GM21423 (cell line): ENCODE data around the gene ATP11A.

Experiments
- ATAC-seq: cut with Tn5 transposase; IDR thresholded peaks from one replicate; pipeline ENCODE4 v1.9.1; 2021; ENCODE audit warnings: mild to moderate bottlenecking, moderate library complexity; ENCODE audit not compliant: unreplicated experiment

Gene ATP11A

DNA sequence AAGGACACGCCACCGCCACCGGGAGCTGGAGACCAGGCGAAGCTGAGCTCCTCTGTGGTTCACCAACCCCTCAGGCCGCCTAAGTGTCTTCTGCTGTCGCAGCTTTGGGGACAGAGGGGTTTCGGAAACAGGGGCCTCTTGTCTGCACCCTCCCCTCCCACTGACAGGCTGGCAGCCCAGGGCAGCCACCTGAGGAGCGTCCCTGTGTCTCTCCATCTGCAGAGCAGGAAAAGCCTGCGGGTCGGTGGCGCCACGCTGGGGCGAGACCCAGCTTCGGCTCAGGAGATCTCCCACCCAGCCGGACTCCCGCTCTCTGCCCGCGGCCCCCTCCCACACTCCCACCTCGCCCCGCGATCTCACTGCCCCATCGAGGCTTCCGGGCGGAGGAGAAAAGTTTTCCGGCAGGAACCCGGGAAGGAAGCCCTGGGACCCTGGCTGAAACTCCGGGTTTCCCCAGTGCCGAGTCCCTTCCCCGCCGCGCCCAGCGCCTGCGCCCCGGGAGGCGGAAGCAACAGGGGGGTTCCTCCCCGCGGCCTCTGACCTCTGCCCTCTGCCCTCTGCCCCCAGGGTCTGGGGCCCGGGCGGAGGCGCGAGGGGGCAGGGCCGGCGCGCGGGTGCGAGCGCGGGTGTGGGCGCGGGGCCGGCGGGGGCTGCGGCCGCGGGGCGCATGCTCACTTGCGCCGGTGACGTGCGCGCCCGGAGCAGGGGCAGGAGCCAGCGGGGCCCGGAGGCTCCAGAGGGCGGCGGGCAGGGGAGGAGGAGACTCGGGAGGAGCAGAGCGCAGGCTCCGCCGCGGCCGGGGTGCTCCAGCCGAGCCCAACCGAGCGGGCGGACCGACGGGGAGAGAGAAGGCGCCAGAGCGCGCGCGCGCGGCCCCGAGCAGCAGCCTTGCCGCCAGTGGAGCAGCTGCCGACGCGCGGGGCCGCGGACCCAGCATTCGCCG is at the start of gene ATP11A:
Gene ATP11A (plus strand): TSS at position 736 of the 943 bp plus-strand sequence. CDS start 379 bp downstream, outside the sequence.
- peak; percentile 68 for ATAC-seq

- ATAC-seq, result no peak
These were observed 48.3 kb upstream of the ATP11A start for GRCh38 chr13:112641456-112642089.

- no peak for ATAC-seq
These were observed 47.8 kb upstream of the ATP11A start for GRCh38 chr13:112642090-112642460.

GRCh38 chr13:112643759-112644459 is 45.9 kb upstream of the ATP11A start:
- ATAC-seq, result no peak

- ATAC-seq, result no peak
These were observed 44.4 kb upstream of the ATP11A start for GRCh38 chr13:112645327-112645914.

GRCh38 chr13:112647256-112647655 is 42.6 kb upstream of the ATP11A start:
- no peak for ATAC-seq

DNA sequence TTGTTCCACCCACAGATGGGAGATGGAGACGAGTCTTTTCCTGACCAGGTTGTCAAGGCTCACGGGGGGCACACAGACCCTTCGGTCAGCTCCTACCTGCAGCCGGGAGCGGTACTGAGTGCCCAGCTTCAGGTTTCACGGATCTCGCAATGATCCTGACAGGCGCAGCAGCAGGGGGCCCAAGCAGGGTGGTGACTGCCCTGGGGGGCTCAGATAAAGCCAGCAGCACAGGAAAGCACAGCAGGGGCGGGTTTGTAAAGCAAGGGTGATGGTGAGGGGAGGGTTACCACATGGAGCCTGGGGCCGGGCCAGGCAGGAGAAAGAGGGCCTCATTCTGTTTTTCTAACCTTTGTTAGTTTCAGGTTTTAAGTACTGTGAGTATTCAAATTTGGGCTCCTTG is 41.7 kb upstream of the ATP11A start:
- ATAC-seq, result no peak

DNA sequence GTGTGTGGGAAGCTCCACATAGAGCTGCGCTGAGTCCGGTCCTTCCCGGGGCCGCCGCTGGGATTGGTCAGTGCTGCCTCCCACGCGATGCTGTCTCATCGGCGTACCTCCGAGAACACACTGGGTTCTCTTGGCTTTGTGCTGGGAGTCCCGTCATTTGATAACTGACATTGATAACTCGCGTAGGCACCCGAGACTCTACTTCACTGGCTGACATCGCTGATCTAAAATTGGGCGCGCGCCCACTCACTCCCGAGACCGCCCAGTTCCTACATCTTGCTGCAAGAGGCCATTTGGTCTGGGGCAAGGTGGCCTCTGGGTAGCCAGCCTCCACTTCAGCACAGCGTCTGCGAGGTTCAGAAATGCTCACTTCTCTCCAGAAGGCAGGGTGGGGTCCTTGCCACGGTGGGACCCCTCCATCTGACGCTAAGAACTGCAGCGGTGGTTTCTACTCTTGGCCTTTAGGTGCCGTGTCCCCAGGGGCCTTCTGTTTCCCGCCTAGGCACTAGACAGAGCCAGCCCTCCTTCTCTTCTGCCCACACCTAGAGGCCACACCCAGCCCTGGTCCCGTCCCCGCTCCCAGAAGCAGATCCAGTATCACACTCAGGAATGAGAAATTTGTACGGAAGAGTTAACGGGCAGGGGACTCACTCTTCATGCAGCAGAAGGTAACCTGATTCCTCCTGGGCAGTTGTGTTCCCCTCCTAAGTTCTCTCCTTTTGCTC is 40.7 kb upstream of the ATP11A start:
- no peak for ATAC-seq

DNA sequence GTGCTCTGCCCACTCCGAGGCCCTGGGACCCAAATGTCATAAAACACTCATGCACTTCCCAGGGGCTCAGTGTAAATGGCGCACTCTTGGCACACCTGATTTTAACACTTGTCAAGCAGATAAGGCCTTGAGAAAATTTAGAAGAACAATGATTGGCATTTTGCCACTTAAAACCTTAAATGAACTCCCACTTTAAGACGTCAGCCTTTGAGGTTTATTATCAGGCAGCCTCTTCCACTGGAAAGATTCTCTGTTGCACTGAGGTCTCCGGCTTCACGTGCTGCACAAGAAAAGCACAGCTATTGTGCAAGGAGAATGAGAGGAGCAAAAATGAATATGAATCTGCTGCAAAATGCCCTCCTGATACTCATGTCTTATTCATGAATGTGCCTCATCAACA is 38.5 kb upstream of the ATP11A start:
- ATAC-seq, result no peak

DNA sequence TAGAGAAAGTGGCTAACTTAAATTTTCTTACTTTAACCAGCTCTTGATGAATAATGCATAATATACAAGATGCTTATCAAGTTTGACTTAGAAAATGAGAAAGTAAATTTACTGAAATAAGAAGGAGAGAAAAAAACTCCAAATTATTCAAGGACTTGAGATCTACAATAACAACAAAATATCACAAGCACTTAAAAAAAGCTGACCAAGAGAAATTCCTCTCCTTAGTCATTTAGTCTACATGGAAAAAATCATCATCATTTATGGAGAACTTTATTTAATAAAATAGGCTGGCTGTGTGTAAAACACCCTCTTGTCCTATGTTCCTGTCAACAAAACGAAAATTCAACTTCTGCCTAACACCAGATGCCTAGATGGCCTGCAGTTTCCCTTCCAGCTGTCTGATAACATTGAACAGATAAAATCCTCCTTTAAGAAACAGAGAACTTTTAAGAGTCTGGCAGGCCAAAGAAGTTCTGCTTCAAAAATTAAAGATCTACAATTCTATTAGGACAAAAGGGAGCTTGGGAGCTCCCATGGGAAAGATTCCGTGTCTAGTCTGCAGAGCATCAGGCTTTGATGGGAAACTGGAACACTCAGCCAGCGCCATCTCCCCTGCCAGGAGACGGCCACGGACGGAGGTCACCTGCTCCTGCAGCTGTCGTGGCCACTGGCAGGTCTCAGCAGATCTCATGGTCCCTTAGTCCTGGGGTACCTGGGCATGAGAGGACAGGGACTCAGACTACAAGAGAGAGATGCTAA is 37.9 kb upstream of the ATP11A start:
- ATAC-seq, result no peak

- no peak for ATAC-seq
These were observed 37.2 kb upstream of the ATP11A start for GRCh38 chr13:112652512-112653070.

DNA sequence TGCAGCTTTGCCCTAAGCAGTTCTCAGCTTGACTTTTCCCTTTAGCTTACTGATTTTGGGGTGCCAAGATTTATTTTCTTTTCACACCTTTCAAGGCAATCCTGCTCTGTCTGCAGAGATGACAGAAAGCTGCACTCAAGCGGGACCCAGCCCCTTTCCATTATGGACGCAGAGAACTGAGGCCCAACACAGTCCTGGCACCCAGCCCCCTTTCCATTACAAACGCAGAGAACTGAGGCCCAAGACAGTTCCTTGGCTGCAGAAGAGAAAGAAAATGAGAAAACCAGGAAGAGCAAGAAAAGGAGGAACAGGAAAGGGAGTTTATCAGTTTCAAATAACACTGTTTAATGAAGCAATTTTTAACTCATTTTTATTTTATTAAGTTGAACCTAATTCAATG is 36.8 kb upstream of the ATP11A start:
- ATAC-seq, result no peak

DNA sequence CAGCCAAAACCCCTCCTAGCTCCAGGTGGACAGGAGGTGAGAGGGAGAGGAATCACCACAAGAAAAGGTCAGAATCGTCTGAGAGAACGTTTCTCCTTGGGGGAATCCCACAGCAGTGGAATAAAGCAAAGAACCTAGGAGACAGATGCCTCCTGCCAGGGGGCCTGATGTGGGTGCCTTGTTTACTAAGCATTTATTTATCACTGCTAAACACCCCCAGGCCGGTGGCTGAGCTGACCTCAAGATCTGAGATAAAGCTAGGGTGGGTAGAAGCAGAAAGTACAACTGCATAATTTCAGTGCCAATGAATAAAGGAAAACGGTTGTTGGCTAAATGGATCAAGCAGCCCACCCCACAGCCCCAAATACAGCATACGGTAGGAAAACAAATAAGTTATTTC is 33.9 kb upstream of the ATP11A start:
- ATAC-seq, result no peak

DNA sequence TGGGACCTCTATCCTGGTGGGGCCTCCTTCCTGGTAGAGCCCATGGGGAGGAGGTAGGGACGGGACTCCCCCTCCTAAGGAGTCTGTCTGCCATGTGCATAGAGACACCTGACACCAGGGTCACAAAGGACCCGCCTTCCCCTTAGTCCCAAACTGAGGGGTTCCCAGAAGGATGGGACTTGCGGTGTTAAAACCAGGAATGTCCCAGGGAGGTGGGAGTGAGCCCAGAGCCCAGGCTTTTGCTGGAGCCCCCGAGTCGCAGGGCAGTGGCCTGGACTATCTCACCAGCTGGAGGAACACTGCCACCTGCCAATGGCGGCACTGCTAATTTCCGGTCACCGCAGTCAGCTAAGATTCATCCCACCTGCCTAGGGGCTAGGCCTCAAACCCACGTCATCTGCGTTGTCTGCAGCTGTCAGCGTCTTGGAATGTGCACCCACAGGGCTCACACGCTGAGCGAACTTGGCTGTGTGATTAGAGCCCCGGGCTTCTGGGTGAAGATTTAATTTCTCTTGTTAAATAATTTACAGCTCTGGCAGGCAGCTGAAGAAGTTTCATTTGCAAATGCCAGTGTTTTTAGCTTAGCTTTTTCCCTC is 31.9 kb upstream of the ATP11A start:
- ATAC-seq, result no peak

DNA sequence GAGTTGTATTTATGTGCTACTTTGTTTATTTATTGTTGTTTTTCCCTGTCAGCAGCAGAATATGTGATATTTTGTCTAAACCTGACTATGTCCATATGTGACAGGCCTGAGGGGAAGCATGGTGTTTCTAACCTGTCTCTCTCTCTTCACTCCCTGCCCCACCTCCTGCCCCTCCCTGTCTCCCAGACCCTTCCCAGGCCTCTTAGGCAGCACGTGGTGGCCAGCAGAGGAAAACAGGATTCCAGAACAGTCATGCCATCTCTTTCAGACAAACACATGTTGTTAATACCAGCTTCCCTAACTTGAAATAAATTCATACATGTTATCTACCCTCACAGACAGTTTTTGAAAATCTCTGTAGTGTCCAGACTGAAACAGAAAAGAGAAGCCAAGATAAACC is 31.0 kb upstream of the ATP11A start:
- ATAC-seq, result no peak

DNA sequence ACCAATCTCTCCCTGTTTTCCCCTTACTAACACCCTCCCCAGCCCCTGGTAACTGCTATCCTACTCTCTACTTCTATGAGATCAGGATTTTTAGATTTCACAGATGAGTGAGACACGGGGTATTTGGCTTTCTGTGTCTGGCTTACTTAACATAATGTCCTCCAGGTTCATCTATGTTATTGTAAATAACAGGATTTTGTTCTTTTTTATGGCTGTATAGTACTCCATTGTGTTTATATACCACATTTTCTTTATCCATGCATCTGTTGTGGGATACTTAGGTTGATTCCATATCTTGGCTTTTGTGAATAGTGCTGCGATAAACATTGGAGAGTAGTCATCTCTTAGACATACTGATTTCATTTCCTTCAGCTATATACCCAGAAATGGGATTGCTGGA is 28.5 kb upstream of the ATP11A start:
- no peak for ATAC-seq

GRCh38 chr13:112664501-112665203 is 25.2 kb upstream of the ATP11A start:
- no peak for ATAC-seq

DNA sequence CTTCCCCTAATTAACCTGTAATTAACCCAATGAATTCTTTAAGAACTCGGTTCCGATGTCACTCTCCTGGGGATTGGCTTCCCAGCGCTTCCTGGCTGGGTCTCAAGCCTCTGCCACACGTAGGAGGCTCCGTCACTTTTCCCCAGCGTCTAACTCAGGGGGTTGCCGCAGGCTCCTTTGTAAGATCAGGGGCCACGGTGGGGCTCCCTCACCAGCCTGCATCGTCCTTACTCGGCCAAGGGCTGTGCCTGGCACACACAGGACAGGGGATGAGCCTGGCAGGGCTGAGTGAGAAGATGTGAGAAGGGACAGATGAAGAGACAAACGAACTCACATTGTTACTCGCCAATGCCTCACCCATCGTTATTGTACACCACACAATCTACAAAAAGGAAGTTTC is 20.9 kb upstream of the ATP11A start:
- no peak for ATAC-seq
